Keratinocyte (primary cell): ENCODE data around the gene ZSCAN16.

Experiments used
- CTCF ChIP-seq, 3 experiments: IDR thresholded peaks in 1 of 3; conservative IDR thresholded peaks in 1 of 3; optimal IDR thresholded peaks in 1 of 3; 2 replicates in 2 of 3; 3 replicates in 1 of 3; pipeline versions ENCODE3 to v1.5.1; 2011; ENCODE audit warnings: low read length in 3 of 3, mild to moderate bottlenecking in 3 of 3, moderate library complexity in 2 of 3, control low read depth in 1 of 3, inconsistent platforms in 1 of 3; ENCODE audit not compliant: insufficient read depth in 2 of 3; ENCODE audit errors: extremely low read depth in 1 of 3
- EZH2 ChIP-seq: IDR thresholded peaks from one replicate; pipeline ENCODE4 v1.6.1; 2012; ENCODE audit warnings: inconsistent platforms, mild to moderate bottlenecking, low read length, moderate library complexity

DNA sequence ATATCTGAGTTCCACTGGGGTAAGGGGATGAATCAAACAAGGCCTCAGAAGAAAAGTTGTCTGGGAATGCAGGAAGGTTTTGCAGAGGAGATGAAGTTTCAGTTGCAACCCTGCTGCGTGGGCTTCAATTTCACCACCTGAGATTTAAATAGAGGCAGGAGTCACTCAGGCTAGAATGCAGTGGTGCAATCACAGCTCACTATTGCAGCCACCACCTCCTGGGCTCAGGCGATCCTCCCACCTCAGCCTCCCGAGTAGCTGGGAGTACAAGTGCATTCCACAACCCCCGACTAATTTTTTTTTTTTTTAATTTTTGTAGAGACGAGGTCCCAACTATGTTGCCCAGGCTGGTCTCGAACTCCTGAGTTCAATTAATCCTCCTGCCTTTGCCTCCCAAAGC is 45.6 kb upstream of the ZSCAN16 start:
- no peak for TF ChIP-seq CTCF (optimal IDR thresholded peaks at IDR 0.05 in 1 of 3, IDR thresholded peaks at IDR 0.05 in 1 of 3, conservative IDR thresholded peaks at IDR 0.05 in 1 of 3; ENCODE audit: extremely low read depth in 1 of 3, insufficient read depth in 2 of 3, low read length in 3 of 3)
- TF ChIP-seq EZH2: no peak
